NCI-H2227 (cell line): ENCODE measurements around the gene NOTCH2.

Experiments
- DNase-seq: peaks from one replicate; lab custom pipeline; 2025; ENCODE audit not compliant: unreplicated experiment; lab: John Stamatoyannopoulos, UW

Gene NOTCH2

DNA sequence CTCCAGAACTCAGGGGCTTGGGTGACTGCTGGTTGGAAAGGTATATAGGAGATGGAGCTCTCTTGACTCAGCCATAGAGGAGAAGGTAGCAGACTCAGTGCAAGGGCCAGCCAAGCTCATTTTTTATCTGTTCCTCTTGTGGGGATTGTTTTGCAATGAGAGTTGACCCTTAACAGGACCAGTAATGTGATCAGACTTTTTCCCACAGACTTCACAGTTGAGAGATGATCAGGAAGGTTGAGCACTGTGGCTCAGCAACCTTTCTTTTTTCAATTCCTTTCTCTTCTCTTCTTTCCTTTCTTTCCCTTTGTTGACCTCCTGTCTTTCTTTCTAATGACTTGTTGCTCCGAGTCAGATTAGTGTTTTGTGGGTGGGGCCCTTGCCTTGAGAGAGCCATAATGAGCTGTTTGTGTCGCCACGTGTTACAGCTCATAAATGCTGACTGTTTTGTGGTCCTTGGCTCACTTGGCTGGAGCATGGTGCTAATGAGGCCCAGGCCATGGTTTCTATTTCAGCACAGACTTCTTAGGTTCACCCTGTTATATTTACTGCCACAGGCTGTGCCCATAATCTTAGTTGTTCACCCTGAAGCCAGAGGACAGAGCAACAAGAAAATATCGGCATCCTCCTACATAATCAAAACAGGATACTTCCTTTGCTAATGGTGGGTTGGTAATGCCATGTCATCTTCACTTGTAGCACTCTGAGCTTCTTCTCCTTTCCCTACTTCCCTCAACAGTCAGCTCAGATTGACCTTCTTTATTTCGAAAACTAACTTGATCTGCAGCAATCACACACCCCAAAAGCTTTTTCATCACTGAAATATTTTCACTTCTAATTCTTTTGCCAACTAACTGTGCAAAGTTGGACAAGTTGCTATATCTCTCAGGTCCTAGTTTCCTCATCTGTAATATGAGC is 187.1 kb downstream of the NOTCH2 start:
- DNase-seq = no peak

DNA sequence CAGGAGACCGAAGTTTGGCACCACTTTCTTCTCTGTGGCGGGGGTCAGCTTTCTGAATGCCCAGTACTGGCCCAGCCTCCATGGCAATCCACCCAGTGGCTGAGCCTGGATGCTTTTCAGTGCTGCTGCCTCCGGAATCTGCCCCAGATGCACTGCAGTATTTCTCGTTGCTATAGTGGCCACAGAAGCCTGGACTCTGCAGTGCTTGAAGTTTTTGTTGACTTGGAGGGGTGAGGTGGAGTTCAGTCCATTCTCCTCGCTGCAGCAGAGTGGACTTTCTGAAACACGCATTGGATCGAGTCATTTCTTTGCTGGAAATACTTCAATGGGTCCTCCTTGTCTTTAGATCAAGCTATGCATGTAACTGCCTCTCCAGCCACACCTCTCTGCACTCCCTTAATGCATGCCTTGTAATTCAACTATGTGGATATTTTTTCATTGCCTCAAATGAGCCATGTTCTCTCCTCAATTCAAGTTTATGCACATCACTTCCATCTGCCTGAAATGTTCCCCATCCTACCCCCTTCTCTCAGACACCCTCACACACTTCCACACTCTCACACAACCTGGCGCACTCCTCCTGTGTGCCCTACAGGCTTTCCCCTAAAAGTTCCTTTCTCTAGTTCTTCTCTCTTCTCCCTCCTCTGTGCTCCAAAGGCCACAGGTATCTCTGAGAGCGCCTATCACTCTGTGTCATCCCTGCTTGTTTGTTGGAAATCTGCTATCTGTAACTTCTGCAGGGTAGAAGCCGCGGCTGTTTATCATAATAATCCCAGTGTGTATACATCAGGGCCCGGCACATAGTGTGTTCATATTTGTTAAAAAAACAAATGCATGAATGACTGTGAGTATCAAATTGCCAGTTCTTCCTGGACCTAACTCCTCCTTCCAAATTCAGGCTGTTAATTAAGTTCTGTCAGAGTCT is 189.7 kb downstream of the NOTCH2 start:
- no peak for DNase-seq

DNA sequence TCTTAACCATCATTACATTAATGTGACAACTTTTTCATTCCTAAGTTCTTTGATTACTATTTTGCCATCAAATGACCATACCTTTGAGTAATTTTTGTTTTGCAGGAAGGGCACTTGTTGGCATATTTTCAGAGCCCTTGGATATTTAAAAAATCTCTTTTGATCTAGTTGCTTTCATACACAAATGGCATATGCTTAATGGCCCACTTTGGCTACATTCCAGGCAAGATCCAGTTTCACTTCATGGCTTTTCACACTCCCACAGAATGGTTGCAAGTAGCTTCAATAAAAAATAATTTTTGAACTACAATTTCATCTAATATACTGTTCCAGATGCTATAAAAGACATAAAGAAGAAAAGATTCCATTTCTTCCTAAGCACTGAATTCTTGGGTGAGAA is 191.3 kb downstream of the NOTCH2 start:
- DNase-seq = no peak

DNA sequence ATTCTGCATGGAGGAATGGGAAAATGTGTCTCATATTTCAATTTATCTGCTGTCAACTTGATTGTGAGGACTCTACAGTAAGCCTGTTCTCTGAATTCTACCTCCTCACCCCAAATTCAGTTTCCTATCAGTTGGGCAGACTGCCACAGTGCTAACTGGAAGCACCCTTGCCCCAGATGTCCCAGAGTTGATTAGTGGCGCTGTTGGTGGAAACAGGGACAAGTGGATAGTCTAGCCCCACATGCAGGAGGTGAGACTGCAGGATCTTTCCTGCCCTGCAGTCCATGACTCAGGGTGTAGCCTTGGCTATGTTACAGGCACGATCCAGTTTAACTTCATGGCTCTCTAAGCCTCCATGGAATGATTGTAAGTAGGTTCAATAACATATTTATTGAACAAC is 195.3 kb downstream of the NOTCH2 start:
- DNase-seq = no peak

DNA sequence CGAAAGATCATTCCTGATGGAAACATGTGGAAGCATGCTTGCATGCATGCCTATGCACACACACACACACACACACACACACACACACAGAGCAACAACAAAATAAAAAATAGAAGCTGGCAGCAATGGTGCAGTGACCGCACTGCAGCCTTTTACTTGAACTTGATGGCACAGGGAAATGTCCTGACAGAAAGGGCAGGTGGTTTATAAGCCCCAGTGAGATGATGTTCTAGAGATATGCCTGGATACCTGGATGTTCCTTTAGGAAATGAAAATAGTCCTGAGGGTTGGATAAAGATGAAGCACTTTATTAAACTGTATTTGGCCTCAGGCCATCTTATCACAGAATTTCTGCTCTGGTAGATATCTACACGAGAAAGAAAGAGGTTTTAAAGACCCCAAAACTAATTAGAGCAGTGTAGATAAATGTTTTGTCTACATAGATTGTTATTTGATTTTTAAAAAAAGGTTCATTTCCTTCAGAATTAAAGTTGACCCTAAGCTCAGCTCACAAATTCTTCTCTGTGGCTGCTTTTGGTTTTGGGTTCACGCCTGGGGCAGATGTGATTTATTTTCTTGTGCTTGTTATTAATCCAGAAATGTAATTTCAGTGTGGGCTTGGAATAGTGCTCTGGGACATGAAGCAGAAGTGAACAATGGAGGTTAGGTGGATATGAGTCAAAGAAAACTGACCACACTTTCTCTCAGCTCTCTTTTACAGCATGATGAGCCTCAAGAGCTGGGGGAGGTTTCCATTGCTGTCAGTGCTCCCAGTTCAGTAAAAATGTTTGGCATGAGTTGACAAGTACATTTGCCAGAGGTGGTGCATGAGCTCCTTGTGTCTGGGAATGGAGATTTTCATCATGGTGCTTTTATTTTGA is 196.1 kb downstream of the NOTCH2 start:
- DNase-seq = no peak

DNA sequence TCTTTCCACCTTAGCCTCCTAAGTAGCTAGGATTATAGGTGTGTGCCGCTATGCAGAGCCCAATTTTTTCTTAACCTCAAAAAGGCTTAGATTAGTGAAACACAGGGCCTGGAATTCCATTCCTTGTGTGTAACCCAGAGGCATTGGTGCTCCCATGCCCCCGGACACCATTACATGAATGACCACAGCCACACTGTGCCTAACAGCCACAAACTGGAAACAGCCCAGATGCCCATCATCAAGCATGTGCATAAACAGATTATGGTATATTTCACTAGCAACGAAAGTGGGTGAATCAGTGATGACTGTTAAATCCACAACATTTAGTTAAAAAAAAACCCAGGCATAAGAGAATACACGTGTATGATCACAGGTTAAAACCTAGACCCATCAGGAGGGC is 197.6 kb downstream of the NOTCH2 start:
- DNase-seq = no peak

DNA sequence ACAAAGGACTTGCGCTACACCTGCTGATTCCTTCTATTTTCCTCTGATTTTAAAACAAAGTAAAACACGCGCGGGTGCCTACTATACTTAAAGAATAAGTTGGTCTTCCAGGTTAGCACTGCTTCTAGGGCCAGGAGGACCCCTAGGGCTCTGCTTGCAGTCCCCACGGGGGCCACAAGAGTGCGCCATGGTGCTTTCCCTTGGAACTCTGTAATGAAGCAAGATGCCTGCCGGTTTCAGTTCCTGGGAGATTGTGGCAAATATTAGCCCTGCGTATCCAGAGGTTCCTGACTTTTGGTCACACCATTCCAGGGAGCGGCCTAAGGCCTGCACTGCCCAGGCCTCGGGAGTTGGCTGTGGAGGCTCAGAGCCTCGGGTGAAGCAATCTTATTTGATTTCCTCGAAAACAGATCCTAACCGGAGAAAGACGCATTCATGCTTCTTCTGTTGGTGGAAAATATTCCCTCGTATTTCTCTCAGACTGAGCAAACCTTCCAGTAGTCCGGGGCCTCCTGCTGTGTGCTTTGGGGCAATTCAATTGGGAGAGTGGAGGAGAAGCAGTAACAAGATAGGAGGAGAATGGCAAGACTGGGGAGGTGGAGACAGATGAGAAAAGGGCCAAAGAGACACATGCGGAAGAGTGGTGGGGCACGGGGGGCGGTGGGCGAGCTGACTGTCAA is 198.4 kb downstream of the NOTCH2 start:
- DNase-seq = peak; percentile 90

DNA sequence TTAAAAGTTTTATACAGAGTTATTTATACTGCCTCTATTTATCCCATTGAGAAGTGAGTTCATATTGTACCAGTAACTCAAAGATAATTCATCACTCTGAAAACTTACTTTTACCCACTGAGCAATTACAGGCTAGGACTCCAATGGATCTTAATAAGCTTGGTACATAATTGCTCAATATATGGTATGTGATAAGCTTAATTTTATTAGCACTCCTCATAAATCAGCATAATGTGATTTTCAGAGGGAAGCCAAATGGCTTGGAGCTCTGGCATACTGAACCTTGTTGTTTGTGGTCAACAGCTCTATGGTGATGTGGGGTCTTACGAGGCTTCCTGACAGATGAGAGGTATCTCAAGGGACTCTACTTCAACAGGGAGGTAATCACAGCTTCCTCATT is 199.5 kb downstream of the NOTCH2 start:
- DNase-seq = no peak

DNA sequence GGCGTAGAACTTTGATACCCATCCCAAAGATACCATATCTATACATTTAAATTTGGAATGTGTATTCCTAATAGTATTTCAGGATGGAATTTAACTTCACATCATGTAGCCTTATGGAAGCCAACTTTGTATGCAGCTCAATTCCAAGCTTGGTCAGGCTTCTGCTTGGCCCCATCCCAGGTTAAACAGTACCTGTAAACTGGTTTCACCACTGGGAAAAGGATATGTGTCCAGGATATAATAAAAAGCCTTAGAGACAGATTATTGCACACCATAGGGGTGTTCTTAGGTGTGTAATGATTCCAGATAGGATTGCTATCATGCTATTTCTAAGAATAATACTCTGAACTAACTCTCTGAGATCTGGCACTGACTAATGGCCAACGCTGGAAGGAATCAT is 201.3 kb downstream of the NOTCH2 start:
- DNase-seq = no peak

DNA sequence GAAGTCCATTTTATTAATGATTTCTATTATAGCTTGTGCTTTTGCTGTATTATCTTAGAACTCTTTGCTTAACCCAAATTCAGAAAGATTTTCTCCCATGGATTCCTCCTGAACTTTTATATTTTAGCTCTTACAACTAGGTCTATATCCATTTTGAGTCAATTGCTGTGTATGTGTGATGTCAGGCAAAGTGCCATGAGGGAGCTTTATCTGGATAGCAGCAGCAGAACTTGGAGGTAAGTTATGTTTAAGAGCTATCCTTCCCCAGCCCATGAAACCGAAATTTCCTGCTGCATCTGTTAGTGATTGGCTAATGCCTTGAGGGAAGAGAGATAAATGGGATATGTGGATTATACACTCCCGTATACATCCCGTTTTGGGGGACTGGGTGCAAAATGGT is 203.0 kb downstream of the NOTCH2 start:
- no peak for DNase-seq

DNA sequence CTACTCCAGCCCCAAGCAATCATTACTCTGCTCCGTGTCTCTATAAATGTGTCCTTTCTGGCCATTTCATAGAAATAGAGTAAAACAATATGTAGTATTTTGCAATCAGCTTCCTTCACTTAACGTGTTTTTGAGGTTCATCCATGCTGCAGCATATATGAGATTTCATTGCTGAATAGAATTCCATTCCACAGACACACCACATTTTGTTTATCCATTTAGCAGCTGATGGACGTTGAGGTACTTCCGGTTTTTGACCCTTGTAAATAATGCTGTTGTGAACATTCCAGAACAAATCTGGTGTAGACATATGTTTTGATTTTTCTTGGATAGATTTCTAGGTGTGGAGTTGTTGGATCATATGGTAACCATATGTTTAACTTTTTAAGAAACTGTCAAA is 203.8 kb downstream of the NOTCH2 start:
- no peak for DNase-seq

DNA sequence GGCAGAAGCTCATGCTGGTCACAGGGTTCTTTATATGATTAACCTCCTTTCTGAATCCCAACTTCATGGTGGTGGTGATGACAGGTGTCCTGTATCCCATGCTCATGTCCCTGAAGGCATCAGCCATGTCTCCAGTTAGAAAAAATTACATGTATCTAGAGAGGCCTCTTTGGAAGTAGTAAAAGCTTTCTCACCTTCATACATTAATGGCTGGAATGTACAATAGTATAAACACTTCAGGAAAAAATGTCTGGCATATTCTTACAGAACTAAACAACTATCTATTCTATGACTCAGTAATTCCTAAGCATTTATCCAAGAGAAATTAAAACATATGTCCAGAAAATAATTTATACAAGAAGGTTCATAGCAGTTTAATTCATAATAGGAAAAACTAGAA is 207.2 kb downstream of the NOTCH2 start:
- no peak for DNase-seq
